Body of pancreas (tissue), 4 donors: ENCODE results near the gene SCRT2.

ENCODE experiments used
- POLR2A ChIP-seq, 3 donors: fragments of 450-650 bp; IDR thresholded peaks; one replicate each; pipeline ENCODE4 v1.6.1; 2016; ENCODE audit warnings: antibody characterized with exemption in 3 of 3, mild to moderate bottlenecking in 2 of 3
- TF ChIP-seq, protein P1 (sequence below), 7 experiments: fragments of 450-650 bp in 4 of 7; fragments of 200-600 bp in 3 of 7; sonication (generic) in 3 of 7; IDR thresholded peaks; one replicate each; pipeline ENCODE4 v1.5.1; 2016 to 2019; ENCODE audit warnings: antibody characterized with exemption in 7 of 7

DNA sequence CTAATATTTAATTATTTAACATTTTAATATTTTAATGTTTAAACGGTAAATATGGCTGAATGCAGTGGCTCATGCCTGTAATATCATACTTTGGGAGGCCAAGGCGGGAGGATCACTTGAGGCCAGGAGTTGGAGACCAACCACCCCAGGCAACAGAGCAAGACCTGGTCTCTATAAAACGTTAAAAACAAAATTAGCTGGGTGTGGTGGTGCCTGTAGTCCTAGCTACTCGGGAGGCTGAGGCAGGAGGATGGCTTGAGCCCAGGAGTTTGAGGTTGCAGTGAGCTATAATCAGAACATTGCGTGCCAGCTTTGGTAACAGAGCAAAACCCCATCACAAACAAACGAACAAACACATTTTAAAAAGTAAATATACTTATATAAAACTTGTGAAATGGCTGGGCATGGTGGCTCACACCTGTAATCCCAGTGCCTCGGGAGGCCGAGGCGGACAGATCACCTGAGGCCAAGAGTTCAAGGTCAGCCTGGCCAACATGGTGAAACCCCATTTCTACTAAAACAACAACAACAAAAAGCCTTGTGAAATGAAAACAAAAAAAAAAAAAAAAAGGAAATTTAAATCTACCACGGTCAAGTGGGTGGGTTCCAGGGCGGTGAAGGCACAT is 30.8 kb downstream of the SCRT2 start:
- TF ChIP-seq, protein P1, sequence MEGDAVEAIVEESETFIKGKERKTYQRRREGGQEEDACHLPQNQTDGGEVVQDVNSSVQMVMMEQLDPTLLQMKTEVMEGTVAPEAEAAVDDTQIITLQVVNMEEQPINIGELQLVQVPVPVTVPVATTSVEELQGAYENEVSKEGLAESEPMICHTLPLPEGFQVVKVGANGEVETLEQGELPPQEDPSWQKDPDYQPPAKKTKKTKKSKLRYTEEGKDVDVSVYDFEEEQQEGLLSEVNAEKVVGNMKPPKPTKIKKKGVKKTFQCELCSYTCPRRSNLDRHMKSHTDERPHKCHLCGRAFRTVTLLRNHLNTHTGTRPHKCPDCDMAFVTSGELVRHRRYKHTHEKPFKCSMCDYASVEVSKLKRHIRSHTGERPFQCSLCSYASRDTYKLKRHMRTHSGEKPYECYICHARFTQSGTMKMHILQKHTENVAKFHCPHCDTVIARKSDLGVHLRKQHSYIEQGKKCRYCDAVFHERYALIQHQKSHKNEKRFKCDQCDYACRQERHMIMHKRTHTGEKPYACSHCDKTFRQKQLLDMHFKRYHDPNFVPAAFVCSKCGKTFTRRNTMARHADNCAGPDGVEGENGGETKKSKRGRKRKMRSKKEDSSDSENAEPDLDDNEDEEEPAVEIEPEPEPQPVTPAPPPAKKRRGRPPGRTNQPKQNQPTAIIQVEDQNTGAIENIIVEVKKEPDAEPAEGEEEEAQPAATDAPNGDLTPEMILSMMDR (IDR thresholded peaks at IDR 0.05), result no peak
- no peak for TF ChIP-seq POLR2A (IDR thresholded peaks at IDR 0.05)
